Activated naive CD4-positive, alpha-beta T cell treated with anti-CD3 and anti-CD28 coated beads, Interleukin-2, amount 10 ng/mL, durations not matched to agents 7 days and 5 days (primary cell): ENCODE data around the gene EIF2B5.

Source experiments
- CTCF ChIA-PET: fragments of 350-600 bp; sonication (Branson Sonifier 250); formaldehyde crosslinking; loops from one replicate; lab custom pipeline; 2021; ENCODE audit warnings: antibody characterized with exemption; lab: Charles Lee
- DNase-seq: peaks from one replicate; pipeline ENCODE4 v3.0.0-alpha.2; 2020
- H3K27ac Mint-ChIP-seq: one replicate; pipeline ENCODE4 v1.8.0; 2021; ENCODE audit warnings: mild to moderate bottlenecking, moderate library complexity, mixed read lengths
- H3K27me3 Mint-ChIP-seq: one replicate; pipeline ENCODE4 v1.8.0; 2021; ENCODE audit warnings: mild to moderate bottlenecking, mixed read lengths
- H3K36me3 Mint-ChIP-seq: one replicate; pipeline ENCODE4 v1.8.0; 2021; ENCODE audit warnings: mixed read lengths
- H3K4me1 Mint-ChIP-seq: one replicate; pipeline ENCODE4 v1.8.0; 2021; ENCODE audit warnings: mixed read lengths
- H3K4me3 Mint-ChIP-seq: one replicate; pipeline ENCODE4 v1.8.0; 2021; ENCODE audit warnings: mild to moderate bottlenecking, moderate library complexity, mixed read lengths
- H3K9me3 Mint-ChIP-seq: one replicate; pipeline ENCODE4 v1.8.0; 2021; ENCODE audit warnings: mixed read lengths

Gene EIF2B5

GRCh38 chr3:184184546-184185230 lies 49.5 kb downstream of the EIF2B5 start:
- CTCF ChIA-PET, result no interaction called here
- Mint-ChIP-seq H3K4me1 (peaks cover 32% of the 10 kb centered on the region), H3K9me3 (no peaks in the 10 kb centered on the region), H3K4me3 (peak overlapping the region; percentile 100), H3K27ac (peak overlapping the region; percentile 72), H3K27me3 (no peaks in the 10 kb centered on the region), H3K36me3 (peaks cover 66% of the 10 kb centered on the region)
- DNase-seq, result no peak

GRCh38 chr3:184185461-184186183 lies 50.5 kb downstream of the EIF2B5 start:
- CTCF ChIA-PET, result no interaction called here
- DNase-seq, result peak; percentile 99
- no peaks in the 10 kb centered on the region for H3K9me3 Mint-ChIP-seq
- peak overlapping the region; percentile 100 for H3K4me3 Mint-ChIP-seq
- peak overlapping the region; percentile 92 for H3K27ac Mint-ChIP-seq
- H3K27me3 Mint-ChIP-seq, result no peaks in the 10 kb centered on the region
- H3K4me1 Mint-ChIP-seq, result peaks cover 32% of the 10 kb centered on the region
- H3K36me3 Mint-ChIP-seq, result peaks cover 63% of the 10 kb centered on the region

- H3K36me3 Mint-ChIP-seq, result peaks cover 63% of the 10 kb centered on the region
Observed at GRCh38 chr3:184186184-184186901, 51.2 kb downstream of the EIF2B5 start, which contains the start of gene ABCF3. Gene ABCF3 (plus strand): TSS chr3:184186199. CDS start chr3:184186208, 9 bp downstream.

GRCh38 chr3:184186902-184187207 lies 51.7 kb downstream of the EIF2B5 start:
- CTCF ChIA-PET, result interaction anchor here (0.9 kb wide), 1 partner anchor 41 kb away, joined by 3 read pairs; no protein-coding TSS in a partner anchor
- H3K27ac Mint-ChIP-seq, result peak overlapping the region; percentile 92
- DNase-seq, result no peak
- H3K4me3 Mint-ChIP-seq, result peak overlapping the region; percentile 100
- H3K27me3 Mint-ChIP-seq, result no peaks in the 10 kb centered on the region
- peaks cover 32% of the 10 kb centered on the region for H3K4me1 Mint-ChIP-seq
- peaks cover 59% of the 10 kb centered on the region for H3K36me3 Mint-ChIP-seq
- H3K9me3 Mint-ChIP-seq, result no peaks in the 10 kb centered on the region

More at GRCh38 chr3:184186184-184186901, 51.2 kb downstream of the EIF2B5 start, which contains the start of gene ABCF3:
- H3K27ac Mint-ChIP-seq, result peak within 1 kb of the TSS; percentile 92
- peak within 1 kb of the TSS; percentile 100 for H3K4me3 Mint-ChIP-seq
- CTCF ChIA-PET, result interaction anchor here (0.9 kb wide), 1 partner anchor 41 kb away, joined by 3 read pairs; no protein-coding TSS in a partner anchor
- H3K27me3 Mint-ChIP-seq, result no peaks in the 10 kb centered on the region
- no peaks in the 10 kb centered on the region for H3K9me3 Mint-ChIP-seq
- peaks cover 32% of the 10 kb centered on the region for H3K4me1 Mint-ChIP-seq
- DNase-seq, result no peak

GRCh38 chr3:184188080-184188479 lies 52.9 kb downstream of the EIF2B5 start:
- peak overlapping the region; percentile 5 for H3K4me3 Mint-ChIP-seq
- peaks cover 59% of the 10 kb centered on the region for H3K36me3 Mint-ChIP-seq
- H3K9me3 Mint-ChIP-seq, result no peaks in the 10 kb centered on the region
- H3K4me1 Mint-ChIP-seq, result peaks cover 32% of the 10 kb centered on the region
- H3K27me3 Mint-ChIP-seq, result no peaks in the 10 kb centered on the region
- no peak for DNase-seq
- CTCF ChIA-PET, result interaction anchor here (1.0 to 1.4 kb wide), 2 partner anchors 40 to 62 kb away, joined by 3 to 4 read pairs; no protein-coding TSS in a partner anchor
- H3K27ac Mint-ChIP-seq, result no peak overlapping the region

- Mint-ChIP-seq H3K9me3 (no peaks in the 10 kb centered on the region), H3K4me3 (no peak overlapping the region), H3K36me3 (peaks cover 57% of the 10 kb centered on the region), H3K27me3 (no peaks in the 10 kb centered on the region), H3K4me1 (peaks cover 28% of the 10 kb centered on the region), H3K27ac (no peak overlapping the region)
- DNase-seq, result no peak
- CTCF ChIA-PET, result no interaction called here
Observed at GRCh38 chr3:184189421-184189820, 54.3 kb downstream of the EIF2B5 start.

- H3K9me3 Mint-ChIP-seq, result no peaks in the 10 kb centered on the region
- CTCF ChIA-PET, result no interaction called here
- no peak for DNase-seq
- no peak overlapping the region for H3K4me3 Mint-ChIP-seq
- H3K27ac Mint-ChIP-seq, result no peak overlapping the region
- H3K4me1 Mint-ChIP-seq, result peaks cover 5% of the 10 kb centered on the region
- peaks cover 44% of the 10 kb centered on the region for H3K36me3 Mint-ChIP-seq
- no peaks in the 10 kb centered on the region for H3K27me3 Mint-ChIP-seq
Observed at GRCh38 chr3:184192889-184193288, 57.7 kb downstream of the EIF2B5 start.

- Mint-ChIP-seq H3K9me3 (no peaks in the 10 kb centered on the region), H3K36me3 (peaks cover 34% of the 10 kb centered on the region), H3K27ac (no peak overlapping the region), H3K4me3 (no peak overlapping the region), H3K27me3 (no peaks in the 10 kb centered on the region), H3K4me1 (no peaks in the 10 kb centered on the region)
- CTCF ChIA-PET, result interaction anchor here (4.2 kb wide), 1 partner anchor 34 kb away, joined by 15 read pairs; no protein-coding TSS in a partner anchor
- DNase-seq, result no peak
Observed at GRCh38 chr3:184193991-184194539, 58.9 kb downstream of the EIF2B5 start.
